ENCODE measurements around the gene SPAG4.

The SPAG4 gene

DNA sequence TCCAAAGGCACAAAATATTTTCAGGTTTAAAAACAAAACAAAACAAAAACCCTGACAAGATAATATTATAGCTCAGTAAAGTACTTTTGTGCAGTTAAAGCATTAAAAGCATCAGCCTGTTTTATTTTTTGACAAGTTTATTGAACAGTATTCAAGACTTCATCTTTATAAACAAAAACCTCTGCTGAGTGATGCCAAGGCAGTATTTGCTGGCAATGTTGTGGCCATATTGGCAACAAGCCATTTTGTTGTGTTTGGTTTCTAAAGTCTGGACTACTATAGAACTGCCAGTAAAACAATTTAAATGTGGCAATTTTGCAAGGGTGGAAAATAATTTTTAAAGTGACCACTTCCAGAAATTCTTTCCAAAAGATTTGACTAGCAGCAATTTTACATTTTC, 33.2 kb downstream of the SPAG4 start:
- H3K4me3 ChIP-seq (ENCODE audit: low read depth, low read length), result no peak overlapping the region
- no peak overlapping the region for H3K27ac ChIP-seq
- TF ChIP-seq, protein P1, sequence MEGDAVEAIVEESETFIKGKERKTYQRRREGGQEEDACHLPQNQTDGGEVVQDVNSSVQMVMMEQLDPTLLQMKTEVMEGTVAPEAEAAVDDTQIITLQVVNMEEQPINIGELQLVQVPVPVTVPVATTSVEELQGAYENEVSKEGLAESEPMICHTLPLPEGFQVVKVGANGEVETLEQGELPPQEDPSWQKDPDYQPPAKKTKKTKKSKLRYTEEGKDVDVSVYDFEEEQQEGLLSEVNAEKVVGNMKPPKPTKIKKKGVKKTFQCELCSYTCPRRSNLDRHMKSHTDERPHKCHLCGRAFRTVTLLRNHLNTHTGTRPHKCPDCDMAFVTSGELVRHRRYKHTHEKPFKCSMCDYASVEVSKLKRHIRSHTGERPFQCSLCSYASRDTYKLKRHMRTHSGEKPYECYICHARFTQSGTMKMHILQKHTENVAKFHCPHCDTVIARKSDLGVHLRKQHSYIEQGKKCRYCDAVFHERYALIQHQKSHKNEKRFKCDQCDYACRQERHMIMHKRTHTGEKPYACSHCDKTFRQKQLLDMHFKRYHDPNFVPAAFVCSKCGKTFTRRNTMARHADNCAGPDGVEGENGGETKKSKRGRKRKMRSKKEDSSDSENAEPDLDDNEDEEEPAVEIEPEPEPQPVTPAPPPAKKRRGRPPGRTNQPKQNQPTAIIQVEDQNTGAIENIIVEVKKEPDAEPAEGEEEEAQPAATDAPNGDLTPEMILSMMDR (IDR thresholded peaks at IDR 0.05; ENCODE audit: low read depth, low read length, missing control alignments), result no peak
- in situ Hi-C loops (cut with HindIII; ENCODE audit: low pct_ligation_motif_present, low sequenced_read_pairs), result no loop called here
- no peaks in the 10 kb centered on the region for H3K27me3 ChIP-seq (replicated peaks)
- no peak for DNase-seq
- peaks cover 18% of the 10 kb centered on the region for H3K36me3 ChIP-seq (replicated peaks)

DNA sequence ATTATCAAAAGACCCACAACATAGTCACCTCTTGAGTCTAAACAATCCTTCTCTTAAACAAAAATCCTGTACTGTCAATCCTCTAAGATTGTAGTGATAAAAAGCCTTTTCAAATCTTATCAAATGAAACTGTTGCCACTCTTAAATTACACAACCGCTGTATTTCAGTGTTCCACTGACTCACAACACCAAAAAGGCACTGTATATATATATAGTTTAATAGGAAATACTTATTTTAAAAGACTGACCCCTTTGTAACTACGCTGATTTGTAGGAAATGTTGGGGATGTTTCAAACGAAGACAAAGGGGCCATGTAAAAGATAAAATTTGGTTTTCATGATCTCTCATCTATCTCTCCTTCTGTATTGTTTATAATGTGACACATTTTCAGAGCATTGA, 35.0 kb downstream of the SPAG4 start:
- no peak overlapping the region for H3K27ac ChIP-seq
- no peak for DNase-seq

DNA sequence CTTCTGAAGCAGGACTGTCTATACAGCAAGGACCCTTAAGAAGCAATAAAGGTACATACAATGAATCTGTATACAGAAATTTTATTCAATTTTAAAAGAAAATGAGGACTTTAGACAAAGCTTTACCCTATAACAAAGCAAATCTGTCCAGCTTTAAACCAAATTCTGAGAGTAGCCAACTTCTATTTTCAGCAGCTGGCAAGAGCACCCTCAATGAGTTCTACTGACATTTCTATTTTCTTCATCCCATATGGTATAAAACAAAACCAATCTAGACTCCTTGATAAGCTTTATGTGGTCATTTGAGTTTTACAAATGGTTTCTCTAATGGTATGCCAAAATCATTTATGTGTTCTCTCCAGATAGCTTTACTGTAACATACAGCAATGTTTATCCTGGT, 36.3 kb downstream of the SPAG4 start:
- TF ChIP-seq, protein P1 (IDR thresholded peaks at IDR 0.05; ENCODE audit: low read depth, low read length, missing control alignments), result no peak
- in situ Hi-C loops (cut with HindIII; ENCODE audit: low pct_ligation_motif_present, low sequenced_read_pairs), result no loop called here
- DNase-seq, result no peak
- H3K27me3 ChIP-seq (replicated peaks), result no peaks in the 10 kb centered on the region
- H3K4me3 ChIP-seq (ENCODE audit: low read depth, low read length), result no peak overlapping the region
- no peak overlapping the region for H3K27ac ChIP-seq
- peaks cover 34% of the 10 kb centered on the region for H3K36me3 ChIP-seq (replicated peaks)

More for the DNA sequence above, 35.0 kb downstream of the SPAG4 start:
- in situ Hi-C loops (cut with HindIII; ENCODE audit: low pct_ligation_motif_present, low sequenced_read_pairs), result no loop called here
- Histone ChIP-seq H3K27me3 (replicated peaks) (no peaks in the 10 kb centered on the region), H3K36me3 (replicated peaks) (peaks cover 34% of the 10 kb centered on the region), H3K4me3 (ENCODE audit: low read depth, low read length) (no peak overlapping the region)
- TF ChIP-seq, protein P1 (IDR thresholded peaks at IDR 0.05; ENCODE audit: low read depth, low read length, missing control alignments), result no peak

DNA sequence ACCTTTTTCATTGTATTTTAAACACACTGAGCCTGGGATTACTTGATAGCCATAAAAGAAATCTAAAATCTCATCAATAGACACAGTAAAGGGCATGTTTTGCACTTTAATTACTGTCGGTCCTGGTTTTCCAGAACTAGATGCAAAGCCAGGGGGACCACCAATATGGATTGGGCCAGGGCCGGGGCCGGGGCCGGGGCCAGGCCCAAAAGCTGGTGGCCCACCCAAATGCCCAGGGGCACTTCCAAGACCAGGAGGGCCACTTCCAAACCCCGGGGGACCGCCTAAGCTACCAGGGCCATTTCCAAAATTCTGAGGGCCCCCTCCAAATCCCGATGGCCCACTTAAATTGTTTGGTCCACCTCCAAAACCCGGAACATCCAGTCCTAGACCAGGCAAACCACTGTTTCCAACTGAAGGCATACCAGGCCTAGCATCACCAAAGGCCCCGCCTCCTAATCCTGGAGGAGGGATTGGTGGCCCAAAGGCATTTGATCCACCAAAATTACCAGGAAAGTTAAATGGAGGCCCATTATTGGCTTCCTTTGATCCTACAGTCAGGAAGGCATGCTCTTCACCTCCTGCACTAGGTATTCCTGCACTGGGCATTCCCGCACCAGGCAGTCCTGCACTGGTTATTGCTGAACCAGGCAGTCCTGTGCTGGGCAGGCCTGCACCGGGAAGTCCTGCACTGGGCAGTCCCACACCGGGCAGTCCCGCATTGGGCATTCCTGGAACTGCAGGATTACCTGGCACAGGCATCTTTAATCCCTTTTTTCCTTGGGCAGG, 37.2 kb downstream of the SPAG4 start:
- TF ChIP-seq, protein P1 (IDR thresholded peaks at IDR 0.05; ENCODE audit: low read depth, low read length, missing control alignments), result no peak
- H3K36me3 ChIP-seq (replicated peaks), result peaks cover 34% of the 10 kb centered on the region
- no peaks in the 10 kb centered on the region for H3K27me3 ChIP-seq (replicated peaks)
- in situ Hi-C loops (cut with HindIII; ENCODE audit: low pct_ligation_motif_present, low sequenced_read_pairs), result no loop called here
- no peak for DNase-seq
- H3K27ac ChIP-seq, result no peak overlapping the region
- no peak overlapping the region for H3K4me3 ChIP-seq (ENCODE audit: low read depth, low read length)

DNA sequence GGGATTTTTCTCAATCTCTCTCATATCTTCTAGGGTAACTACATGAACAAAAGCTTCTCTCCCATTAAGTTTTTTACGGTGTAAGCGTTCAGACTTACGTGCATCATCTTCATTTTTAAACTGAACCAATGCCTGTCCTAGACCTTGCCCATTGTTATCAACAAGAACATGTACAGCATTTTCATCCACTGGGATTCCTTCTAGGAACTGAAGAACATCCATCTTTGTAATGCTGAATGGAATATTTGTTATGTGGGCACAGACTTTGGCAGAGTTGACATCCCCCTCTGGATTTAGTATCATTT, 37.8 kb downstream of the SPAG4 start:
- no peak for DNase-seq
- in situ Hi-C loops (cut with HindIII; ENCODE audit: low pct_ligation_motif_present, low sequenced_read_pairs), result no loop called here
- H3K27ac ChIP-seq, result no peak overlapping the region
- no peaks in the 10 kb centered on the region for H3K27me3 ChIP-seq (replicated peaks)
- TF ChIP-seq, protein P1 (IDR thresholded peaks at IDR 0.05; ENCODE audit: low read depth, low read length, missing control alignments), result no peak
- no peak overlapping the region for H3K4me3 ChIP-seq (ENCODE audit: low read depth, low read length)
- H3K36me3 ChIP-seq (replicated peaks), result peaks cover 34% of the 10 kb centered on the region

DNA sequence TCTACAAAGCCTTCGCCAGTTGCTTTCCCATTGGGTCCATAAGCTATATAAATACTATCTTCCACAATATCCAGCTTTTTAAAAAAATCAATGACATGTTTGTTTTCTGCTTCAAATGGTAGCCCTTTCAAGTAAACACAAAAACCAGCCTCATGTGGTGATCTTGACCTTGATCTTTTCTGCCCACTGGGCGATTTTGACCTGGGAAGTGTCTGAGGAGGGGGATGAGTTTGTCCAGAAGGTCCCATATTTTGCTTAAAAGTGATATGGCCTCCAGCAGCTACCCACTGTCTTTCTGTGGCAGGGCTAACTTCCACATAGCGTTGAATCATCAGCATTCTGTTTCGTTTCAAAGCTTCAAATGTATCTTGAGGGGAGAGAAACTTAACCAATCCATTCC, 38.3 kb downstream of the SPAG4 start:
- no peaks in the 10 kb centered on the region for H3K27me3 ChIP-seq (replicated peaks)
- TF ChIP-seq, protein P1 (IDR thresholded peaks at IDR 0.05; ENCODE audit: low read depth, low read length, missing control alignments), result no peak

More for the DNA sequence above, 38.3 kb downstream of the SPAG4 start:
- Histone ChIP-seq H3K36me3 (replicated peaks) (peaks cover 34% of the 10 kb centered on the region), H3K27ac (no peak overlapping the region), H3K4me3 (ENCODE audit: low read depth, low read length) (no peak overlapping the region)
- no peak for DNase-seq
- in situ Hi-C loops (cut with HindIII; ENCODE audit: low pct_ligation_motif_present, low sequenced_read_pairs), result no loop called here

Measured in brain microvascular endothelial cell (primary cell).